EL (cell line): ENCODE results near the gene C4orf50.

Experiments used
- DNase-seq: peaks from one replicate; pipeline ENCODE4 v3.0.0-alpha.2; 2016

Gene C4orf50

DNA sequence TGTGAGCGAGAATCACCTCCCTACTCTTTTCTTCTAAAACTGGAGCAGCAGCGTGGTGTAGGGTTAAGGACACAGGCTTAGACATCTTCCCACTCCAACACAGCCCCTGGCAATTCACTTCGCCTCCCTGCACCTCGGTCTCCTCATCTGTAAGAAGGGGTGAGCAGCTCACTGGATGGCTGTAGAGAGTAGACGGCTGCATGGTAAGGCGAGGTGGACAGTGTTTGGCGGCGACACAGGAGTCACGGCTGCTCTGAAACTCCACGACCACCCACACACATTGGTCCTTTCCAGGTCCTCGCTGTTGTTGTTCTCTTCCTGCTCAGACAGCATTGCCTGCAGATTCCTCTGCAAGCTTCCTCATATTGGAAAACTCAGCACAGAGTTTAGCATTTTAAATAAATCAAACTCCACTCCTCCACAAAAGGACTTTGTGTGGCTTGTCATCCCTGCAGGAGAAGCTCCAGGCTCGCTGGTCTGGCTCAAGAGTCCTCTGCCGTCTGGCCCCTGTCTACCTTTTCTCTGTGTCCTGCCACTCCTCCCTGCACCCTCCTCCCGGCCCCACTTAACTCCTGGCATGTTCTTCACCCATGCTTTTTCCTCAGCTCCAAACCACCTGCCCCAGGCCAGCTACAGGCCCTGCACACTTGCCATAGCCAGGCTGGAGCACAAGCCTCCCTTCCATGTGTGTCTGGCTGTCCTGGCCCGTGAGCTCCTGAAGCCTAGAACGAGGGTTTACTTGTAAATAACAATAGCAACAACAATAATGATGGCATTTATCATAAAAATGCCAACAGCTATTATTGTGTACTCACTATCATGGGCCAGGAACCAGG is 84.0 kb downstream of the C4orf50 start:
- DNase-seq = no peak

DNA sequence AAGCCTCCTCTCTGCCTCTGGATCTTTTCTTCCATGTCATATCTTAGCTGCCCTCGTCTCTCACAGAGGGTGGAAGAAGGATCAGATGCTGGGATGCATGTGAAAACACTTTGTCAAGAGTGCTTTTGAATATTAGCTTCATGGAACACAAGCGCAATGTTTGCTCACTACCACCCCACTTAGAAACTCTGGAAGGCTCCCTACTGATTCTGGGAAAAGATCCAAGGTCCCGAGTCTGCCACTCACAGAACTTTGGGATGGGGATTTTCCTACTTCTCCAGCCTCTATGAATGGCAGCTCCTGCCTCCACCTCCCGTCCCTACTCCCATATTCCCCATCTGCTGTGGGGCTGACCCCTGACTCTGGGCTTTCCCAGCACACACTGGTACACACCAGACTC is 85.1 kb downstream of the C4orf50 start:
- no peak for DNase-seq

DNA sequence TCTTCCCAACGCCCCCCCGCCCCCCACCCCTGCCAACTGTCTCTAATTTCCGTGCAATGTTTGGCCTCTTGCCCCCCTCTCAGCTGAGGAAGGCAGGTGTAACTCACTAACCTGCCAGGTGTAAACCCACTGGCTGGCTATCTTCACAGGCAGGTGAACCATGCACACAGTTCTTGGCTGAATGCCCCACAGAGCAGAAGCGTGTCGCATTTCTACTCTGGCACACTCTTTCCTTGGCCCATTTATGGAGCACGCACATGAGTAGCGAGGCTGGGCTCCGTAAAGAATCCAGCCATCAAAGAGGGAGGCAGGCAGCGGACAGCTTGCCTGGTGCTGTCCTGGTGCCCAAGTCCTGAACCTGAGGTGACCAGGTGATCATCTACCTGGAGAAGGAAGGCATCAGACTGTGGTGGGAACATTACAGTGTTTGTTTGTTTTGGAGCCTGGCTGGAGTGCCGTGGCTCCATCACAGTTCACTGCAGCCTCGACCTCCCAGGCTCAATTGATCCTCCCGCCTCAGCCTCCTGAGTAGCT is 86.1 kb downstream of the C4orf50 start:
- no peak for DNase-seq

DNA sequence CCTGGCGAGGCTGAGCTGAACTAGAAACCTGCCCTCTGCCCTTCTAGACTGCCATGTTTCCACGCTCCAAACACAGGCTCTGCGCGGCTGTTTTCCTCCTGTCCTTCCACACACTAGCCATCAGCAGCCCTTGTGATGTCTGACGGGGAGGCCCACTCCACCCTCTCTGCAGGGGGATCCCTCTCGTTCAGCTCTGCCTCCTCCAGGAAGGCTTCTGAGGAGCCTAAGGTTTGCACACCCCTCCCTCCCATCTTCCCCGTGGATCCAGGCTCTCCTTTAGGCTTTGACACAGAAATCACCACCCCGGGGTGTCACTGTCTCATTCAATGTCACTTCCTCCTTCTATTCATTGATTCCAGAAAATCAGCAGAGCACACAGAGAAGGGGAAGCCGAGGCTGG is 86.7 kb downstream of the C4orf50 start:
- no peak for DNase-seq

DNA sequence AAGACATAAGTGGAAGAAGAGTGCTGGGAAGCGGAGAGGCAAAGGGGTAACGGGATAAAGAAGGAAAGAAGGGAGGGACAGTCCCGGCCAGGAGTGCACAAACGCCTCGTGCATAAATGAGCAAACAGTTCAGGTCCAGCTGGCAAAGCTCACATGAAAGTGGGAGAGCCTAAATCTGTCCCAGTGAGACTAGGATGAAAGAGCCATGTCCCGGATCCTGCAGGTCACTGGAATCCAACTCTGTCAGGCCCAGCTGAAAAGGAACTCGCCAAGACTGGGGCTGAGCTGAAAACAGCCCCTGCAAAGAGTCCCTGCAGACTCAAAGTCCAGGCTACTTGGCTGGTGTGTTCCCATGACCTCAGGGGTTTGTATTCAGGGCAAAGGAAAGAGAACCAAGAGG is 87.4 kb downstream of the C4orf50 start:
- DNase-seq = no peak

DNA sequence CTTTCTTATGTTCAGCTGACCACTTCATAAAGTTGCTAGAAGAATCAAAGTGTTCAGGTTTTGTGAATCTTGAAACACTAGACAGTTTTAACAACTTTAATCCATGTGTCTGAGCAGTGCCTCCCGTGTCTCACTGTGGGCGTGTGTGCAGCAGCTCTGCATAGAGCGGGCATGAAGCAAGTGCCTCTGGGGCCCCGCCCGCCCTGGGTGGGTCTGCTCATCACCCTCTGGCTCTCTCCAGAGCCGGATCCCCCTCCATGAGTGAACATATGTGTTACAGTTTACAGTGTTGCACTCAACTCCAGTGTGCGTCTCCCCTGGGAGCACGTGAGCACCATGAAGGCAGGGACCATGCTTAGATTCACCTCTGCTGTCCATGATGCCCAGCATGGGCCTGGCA is 87.8 kb downstream of the C4orf50 start:
- DNase-seq = no peak

DNA sequence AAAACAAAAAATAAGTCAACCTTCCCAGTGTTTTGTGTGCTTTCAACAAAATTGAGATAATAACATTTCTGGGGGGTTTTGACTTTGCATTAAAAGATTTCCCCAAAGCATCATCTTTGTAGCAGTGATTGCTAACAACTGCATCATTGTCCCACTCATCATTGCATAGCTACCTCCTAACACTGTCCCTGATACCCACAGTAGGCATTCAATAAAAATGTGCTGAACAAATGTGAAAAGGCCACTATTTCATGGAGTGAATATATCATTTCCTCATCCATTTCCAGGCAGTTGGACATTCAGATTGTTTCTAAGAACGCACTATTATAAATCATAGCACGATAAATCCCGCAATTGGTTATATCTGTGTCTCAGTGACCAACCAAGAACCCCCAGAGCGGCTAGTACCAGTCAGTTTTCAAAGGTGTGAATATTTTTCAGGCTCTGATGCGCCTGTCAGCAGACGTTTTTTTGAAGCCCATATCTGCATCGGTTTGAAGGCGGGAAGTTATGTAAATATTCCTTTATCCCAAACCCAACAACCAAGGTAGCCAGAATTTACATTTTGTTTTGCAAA is 89.3 kb downstream of the C4orf50 start:
- no peak for DNase-seq

DNA sequence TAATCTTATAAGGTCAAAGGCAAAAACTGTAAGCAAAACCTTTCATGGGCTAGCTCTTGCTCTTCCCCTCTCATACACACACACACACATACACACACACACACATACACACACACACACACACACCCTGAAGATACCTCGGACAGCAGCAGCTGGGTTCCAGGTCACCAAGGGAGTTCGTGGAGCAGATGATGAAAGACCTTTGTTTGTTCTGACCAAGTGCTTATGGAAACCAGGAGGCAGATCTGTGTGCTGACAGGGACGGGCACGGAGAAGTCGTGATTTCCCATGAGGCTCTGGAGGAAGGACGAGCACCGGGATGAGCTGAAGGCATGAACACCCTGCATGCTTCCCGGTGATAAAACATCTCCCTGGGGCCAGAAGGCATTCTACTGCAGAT is 90.0 kb downstream of the C4orf50 start:
- DNase-seq = no peak

DNA sequence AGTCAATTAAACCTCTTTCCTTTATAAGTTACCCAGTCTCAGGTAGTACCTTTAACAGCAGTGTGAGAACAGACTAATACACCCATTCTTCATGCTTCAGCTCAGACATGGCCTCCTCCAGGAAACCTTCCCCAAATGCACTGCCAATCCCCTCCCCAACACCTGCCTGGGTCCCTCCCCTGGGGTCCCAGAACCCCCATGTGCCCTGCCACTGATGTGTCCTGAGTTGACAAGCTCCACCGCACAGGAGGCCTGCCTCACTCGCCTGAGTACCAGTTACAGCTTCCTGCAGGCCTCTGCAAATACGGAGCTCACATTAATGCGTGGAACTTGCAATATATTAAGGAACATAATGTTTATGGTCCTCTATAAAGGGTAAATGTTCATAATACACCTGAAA is 90.5 kb downstream of the C4orf50 start:
- no peak for DNase-seq

DNA sequence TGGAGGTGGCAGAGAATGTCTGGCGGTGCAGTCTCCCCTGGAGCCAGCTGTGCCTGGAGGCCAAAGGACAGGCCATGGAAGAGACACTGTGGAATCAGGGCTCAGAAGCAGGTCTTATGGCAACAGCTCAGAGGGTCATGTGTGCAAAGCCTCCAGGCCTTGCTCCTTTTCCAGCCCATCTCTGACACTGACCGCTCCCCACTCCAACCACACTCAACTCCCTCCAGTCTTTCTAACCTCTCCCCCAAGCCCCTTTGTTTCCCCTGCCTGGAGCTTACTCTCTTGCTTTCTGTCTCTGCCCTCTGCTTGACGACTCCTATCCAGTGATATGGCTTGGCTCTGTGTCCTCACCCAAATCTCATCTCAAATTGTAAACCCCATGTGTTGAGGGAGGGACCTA is 91.1 kb downstream of the C4orf50 start:
- no peak for DNase-seq

DNA sequence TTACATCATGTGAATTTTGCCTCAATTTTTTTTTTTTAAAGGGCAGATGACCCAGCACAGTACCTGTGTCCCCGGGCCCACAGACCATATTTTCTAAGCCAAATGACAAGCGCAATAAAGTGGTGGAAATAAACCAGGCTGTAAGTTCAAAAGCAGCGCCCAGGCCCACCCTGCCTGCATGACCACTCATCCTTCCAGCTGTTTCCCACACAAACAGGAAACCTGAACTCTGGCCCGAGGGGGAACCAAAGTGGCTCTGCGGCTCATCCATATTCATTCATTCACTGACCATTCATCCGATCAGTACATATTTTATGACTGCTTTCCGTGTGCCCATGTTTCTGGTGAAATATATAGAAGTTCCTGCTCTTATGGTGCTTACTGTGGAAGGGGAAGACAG is 91.6 kb downstream of the C4orf50 start:
- DNase-seq = no peak

DNA sequence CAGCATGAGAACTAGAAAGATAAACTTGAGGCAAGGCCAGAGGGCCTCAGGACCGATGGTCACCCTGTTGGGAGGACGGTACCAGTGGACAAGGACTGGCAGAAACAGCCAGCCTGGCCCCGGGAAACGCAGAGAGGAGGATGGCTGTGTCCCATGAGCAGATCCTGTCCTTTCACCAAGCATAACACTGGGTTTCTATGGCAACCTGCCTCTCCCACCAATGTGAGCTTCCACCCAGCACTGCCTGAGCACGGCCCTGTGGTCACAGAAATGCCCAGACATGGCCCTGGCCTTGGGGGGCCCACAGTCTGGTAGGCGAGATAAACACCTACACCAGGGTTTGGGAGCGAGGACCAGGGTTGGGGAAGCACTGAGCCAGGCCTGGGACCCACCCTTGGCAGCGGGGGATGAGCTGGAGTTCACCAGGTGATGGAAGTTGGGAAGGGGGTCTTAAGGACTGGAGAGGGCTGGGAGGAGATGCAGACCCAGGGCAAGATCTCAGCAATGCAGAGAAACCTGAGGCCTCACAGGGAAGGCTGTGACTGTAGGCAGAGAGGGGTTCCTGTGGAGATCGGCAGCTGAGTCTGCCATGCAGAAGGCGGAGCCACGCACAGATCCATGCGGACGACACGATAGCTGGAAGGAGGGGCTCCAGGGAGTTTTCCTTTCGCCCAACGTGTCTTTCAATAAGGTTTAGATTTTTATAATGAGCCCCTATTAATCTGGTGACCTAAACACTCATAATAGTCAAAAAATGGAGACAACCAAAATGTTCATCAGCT is 92.6 kb downstream of the C4orf50 start:
- no peak for DNase-seq

DNA sequence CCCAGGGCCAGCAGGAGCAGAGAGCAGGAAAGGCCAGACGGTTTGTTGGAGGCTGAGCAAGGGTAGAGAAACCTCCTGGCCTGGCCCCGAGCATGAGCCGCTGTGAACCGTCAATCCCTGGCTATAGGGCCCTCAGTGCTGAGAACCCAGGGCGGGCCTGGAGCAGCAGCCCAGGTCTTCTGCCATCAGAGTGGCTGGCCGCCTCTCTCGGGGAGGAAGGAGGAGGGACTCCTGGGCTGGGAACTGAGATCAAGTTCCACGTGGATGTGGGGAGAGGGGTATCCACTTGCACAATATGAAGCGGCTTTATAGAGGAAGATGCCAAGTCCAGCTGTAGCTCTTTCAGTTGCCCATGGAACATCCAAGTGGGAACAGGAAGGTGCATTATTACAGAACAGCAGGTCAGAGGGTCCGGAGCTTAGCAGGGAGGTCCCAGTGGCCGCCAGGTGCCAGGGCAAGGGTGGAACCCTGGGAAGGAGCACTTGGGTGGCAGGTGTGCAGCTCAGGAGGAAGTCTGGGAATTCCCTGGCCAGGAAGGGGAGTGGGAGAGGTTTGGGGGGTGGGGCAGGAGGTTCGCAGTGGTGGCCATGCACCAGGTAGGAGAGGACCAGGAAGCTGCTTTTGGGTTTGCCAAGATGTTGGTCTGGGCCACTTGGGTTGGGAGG is 93.6 kb downstream of the C4orf50 start:
- DNase-seq = no peak

DNA sequence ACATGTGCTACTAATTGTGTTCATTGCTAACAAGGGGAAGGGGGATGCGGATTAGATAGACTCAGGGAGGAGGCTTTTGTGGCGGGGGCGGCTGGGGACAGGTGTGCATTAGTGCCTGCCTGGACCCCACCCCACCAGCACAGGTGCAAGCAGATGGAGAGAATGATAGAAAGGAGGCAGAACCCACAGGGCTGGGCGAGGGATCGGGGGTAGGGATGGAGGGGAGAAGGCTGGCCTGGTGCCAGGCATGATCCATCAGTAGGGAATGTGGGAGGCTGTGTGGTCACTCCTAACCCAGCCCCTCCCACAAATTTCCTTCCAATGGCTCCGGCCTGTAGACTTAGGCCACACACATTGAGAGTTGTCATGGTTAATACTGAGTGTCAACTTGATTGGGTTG is 94.9 kb downstream of the C4orf50 start:
- DNase-seq = no peak

DNA sequence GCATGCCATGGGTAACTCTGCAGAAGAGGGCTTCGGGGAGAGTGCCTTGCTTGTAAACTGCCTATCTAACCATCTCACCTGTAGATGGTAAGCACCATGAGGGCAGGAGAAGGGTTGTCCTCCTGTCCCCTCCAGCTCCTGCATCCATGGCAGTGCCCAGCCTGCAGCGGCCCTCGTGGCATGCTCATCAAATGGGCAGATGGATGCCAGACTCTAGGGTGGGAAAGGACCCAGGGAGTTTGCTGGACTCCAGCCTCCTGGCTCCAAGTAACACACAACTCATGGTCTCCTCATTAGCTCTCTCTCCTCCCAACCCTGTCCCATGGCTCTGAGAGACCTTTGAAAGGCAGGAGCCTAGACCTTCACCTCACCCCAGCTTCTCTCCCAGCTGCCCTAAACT is 95.7 kb downstream of the C4orf50 start:
- no peak for DNase-seq

DNA sequence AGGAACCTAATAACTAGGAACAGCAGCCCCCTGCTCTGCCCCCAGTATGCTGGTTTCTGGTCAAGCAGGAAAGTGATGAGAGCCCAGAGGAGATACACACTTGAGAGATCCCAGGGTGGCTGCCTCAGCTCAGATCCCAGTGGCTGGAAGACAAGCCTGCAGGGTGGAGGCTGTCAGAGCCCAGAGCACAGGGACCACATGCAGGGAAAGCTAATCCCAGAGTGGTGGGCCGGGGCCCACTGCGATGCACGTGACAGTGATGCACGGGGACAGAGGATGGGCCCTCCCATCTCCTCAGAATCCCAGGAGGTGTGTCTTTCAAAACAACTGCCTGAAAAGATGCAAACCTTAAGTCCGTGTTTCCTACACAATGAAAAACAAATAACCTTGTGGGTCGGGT is 96.2 kb downstream of the C4orf50 start:
- DNase-seq = no peak

DNA sequence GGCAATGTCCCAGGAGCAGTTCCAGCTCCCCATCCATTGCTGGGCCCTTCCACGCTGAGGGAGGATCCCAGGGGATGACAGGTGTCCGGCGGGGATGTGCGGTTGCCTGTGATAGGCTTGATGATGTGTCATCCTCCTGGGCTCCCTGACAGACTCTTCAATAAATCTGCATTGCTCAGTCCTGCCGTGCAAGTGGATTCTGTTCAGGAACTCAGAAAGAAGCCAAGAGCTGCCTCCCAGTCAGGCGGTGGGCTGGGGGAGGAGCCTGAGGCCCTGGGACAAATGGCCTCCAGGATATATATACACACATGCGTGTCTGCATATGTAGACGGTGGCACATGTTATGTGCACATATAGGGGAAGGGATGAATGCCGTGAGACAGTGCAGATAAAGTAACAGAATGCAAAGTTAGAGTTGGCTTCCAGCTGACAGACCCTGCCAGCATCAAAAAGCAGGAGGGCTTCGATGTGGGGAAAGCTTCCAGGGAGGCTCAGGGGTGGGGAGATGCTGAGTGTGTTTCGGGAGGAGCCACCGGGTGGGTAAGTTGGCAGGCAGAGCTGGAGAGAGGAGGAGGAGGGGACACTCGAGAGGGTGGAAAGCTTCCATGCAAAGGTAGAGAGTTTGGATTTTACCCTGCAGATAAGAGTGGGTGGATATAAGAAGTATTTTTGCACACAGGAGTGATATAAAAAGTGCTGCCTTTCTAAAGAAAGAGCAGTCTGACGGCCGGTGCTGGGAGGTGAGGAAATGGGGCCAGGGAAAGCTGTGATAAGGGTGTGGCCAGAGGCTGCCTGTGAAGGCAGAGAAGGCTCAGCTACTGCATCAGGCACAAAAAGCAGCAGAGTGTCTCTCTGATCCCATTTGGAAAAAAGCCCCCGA is 96.9 kb downstream of the C4orf50 start:
- no peak for DNase-seq

DNA sequence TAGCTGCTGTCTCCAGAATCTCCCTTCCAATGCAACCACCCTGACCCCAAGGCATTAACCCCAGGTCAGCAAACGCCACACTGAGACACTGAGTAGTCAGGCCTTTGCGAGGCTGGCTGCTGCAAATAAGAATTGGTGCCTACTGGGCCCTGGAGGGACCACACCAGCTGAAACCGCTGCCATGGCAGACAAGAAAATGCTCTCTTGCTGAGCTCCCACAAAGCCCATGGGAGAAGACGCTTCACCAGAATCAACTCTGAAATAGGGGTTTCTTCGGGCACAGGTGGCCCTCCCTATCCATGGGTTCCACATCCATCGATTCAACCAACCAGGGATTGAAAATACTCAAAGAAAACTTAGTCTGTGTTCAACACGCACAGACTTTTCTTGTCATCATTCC is 98.7 kb downstream of the C4orf50 start:
- no peak for DNase-seq

DNA sequence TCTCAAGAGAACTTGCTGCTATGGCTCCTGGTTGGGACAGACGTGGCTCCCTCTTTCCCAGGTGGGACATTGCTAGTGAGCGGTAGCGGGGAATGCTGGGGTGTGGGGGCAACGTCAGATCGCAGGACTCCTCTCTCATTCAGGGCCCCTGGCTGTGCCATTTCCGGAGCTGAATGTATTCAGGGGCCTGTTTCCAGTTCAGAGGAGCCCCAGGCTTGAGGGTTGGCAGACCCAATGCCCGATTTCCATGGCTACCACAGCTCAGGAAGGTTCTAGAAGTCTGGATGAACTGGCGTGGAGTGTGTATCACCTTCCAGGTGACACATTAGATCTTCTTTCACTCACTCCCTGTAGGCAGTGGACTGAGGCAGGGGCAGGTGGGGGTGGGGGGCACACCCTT is 99.2 kb downstream of the C4orf50 start:
- no peak for DNase-seq

DNA sequence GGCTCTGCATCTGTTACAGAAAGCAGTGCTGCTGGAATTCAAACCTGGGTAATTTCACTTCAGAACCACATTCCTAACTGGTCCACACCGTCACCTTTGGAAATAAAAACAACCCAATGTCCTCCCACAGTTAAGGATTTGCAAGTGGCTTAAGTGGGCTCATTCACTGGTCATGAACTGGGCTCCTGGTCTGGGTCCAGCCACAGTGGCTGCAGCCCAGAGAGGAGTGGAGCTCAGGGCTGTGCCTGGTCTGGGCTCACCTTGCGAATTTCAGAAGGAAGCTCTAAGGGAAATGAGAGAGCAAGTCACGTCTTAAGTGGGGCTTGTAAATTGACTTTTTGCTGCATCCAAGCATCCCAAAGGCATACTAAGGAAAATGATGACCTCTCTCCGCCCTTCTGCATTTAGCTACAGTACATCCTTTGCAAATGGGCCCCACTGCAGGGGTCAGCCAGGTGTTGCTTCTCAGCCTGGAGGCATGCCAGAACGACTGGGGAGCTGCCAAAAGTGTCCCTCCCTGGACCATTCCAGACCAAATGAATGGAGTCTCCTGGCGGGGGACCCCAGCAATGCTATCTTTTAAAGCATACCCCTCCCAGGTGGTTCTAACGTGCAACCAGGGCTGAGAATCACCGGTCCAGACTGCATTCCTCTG is 99.8 kb downstream of the C4orf50 start:
- no peak for DNase-seq

DNA sequence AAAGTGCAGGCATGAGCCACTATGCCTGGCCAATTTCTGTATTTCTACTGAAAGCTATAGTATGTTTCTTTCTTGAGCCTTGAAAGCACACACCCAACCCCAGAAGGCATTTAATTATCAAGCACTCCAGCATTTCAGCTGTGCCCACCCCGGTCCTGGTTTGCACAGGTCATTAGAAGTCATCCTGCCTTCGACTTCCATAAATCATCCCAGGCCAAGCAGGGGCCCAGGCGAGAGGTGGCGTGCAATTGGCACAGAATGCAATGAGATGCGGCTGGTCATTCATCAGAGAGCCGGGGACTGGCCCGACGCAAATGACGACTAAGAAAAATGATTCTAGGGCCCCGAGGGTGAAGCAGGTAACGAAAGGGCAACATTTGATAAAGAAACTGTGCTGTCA is 100.6 kb downstream of the C4orf50 start:
- DNase-seq = no peak

DNA sequence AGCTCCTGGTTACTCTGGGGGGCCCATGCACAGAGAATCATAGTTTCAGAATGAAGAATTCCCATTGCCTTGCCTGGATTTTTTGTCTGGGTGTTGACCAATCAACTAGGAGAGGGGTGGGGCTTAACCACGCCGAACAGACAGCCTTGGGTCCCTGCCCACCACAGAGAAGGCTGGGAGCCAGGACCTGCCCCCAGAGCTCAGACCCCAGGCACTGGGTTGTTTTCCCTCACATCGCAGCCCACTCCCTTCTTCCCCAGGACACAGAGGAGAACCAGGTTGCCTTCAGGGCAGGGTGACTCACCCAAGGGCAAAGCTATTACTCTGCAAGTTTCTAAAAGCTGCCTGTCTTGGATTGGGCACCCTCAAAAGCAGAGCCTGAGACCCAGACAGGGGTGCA is 102.0 kb downstream of the C4orf50 start:
- no peak for DNase-seq
